ENCODE data around the gene FXYD1.

FXYD1 gene

DNA sequence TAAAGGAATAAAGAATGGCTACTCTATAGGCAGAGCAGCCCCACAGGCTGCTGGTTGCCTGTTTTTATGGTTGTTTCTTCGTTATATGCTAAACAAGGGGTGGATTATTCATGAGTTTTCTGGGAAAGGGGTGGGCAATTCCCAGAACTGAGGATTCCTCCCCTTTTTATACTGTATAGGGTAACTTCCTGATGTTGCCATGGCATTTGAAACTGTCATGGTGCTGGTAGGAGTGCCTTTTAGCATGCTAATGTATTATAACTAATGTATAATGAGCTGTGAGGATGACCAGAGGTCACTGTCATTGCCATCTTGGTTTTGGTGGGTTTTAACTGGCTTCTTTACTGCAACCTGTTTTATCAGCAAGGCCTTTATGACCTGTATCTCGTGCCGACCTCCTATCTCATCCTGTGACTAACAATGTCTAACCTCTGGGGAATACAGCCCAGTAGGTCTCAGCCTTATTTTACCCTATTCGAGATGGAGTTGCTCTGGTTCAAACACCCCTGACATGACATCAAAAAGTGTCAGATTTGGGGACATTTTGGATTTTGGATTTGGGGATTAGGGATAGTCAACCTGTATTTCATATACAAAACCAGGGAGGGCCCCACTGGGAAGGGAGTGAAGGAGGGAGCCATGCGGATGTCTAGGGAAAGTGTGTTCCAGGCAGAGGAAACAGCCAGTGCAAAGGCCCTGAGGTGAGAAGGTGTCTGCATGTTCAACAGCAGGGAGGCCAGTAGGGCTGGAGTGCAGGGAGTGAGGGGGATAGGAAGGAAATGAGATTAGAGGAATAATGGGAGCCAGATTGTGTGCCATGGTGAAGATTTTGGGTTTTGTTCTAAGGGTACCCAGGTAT, 26.8 kb downstream of the FXYD1 start:
- no peak for DNase-seq

- peak; percentile 68 for DNase-seq
These were observed 27.8 kb downstream of the FXYD1 start for GRCh38 chr19:35166100-35167063.

DNA sequence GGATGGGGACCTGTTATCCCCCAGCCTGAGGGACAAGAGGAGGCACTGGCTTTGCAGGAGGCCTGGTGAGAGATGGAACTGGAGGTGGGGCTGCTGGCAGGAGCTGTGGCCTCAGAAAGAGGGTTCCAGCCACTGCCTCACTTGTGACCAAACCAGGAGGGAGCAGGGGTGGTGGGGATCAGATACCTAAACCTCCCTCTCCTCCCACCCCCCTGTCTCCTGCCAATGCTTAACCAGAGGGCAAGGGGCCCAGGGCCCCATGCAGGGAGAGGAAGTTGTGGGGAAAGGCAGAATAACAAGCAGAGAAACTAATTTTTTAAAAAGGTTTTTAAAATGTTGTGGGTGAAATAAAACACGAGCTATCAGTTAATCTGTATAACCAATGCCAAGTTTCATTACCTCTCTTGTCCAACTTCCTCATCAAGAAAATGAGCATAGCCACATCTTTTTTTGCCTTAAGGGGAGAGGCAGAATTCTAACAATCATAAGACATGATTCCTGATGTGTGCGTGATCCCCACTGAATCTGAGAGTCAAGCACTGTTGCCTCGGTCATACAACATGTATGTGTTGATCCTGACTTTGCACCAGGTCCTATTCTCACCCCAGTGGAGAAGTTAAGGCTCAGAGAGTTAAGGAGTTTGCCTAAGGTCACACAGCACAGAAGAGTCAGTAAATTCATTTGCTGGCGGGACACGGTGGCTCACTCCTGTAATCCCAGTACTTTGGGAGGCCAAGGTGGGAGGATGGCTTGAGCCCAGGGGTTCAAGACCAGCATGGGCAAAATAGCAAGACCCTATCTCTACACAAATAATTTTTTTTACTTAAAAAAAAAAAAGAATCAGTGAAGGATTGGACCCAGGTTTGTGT, 28.9 kb downstream of the FXYD1 start:
- peak; percentile 56 for DNase-seq

DNA sequence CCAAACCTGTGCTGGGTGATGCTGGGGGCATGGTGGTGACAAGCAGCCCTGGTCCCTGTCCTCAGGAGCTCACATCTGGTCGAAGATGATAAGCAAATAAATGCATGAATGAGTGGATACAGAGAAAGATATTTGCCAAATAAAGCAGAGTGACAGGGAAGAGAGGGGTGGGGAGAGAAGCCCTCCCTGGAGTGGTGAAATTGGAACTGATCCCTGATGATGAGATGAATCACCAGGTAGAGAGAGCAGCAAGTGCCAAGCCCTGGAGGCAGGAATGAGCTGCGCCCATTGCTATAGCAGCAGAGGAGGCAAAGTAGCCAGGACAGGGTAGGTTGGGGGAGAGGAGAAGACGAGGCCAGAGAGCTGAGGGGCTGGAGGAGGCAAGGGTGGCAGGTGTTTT, 29.6 kb downstream of the FXYD1 start:
- DNase-seq, result peak; percentile 71

GRCh38 chr19:35169221-35169995, 30.8 kb downstream of the FXYD1 start:
- DNase-seq, result no peak

- no peak for DNase-seq
These were observed 31.9 kb downstream of the FXYD1 start for GRCh38 chr19:35170359-35171061.

GRCh38 chr19:35171730-35172129, 33.1 kb downstream of the FXYD1 start:
- peak; percentile 80 for DNase-seq

- DNase-seq, result no peak
These were observed 35.6 kb downstream of the FXYD1 start for GRCh38 chr19:35174226-35174625.

GRCh38 chr19:35176181-35176570, 37.6 kb downstream of the FXYD1 start:
- no peak for DNase-seq

GRCh38 chr19:35177377-35178274, 39.0 kb downstream of the FXYD1 start:
- DNase-seq, result peak; percentile 70

DNA sequence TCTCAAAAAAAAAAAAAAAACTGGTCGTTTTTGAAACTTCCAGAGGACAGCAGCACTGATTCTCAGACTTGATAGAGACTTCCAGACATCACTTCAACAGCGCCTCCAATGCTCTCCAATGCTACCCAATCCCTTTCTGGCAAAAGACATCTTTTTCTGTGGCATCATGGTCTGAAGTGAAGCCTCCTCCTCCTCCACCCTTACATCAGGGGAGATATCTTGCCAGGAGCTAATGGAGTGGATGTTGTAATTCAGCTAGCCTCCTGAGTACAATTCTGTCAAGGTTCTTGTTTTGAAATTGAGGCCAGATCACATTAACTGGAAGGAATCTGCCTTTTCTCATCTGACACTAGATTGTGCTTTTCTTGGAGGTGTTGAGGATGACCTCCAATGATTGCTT, 40.1 kb downstream of the FXYD1 start:
- DNase-seq, result no peak

DNA sequence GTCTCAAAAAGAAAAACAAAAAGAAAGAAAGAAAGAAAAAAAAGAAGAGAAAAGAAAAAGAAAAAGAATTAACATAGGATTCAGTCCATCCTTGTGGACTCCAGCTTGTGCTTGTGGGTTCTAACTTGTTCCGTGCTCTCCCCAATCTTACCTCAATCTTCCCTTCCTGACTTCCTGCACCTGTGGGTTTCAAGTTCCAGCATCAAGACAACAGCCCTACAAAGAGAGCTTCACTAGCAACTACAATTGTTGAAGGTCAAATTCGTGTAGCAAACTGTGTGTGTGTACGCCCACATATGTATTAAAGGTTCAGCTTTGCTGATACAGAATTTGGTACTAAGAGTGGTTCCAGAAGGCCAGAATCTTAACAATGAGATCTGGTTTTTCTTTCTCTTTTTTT, 41.2 kb downstream of the FXYD1 start:
- DNase-seq, result no peak

DNA sequence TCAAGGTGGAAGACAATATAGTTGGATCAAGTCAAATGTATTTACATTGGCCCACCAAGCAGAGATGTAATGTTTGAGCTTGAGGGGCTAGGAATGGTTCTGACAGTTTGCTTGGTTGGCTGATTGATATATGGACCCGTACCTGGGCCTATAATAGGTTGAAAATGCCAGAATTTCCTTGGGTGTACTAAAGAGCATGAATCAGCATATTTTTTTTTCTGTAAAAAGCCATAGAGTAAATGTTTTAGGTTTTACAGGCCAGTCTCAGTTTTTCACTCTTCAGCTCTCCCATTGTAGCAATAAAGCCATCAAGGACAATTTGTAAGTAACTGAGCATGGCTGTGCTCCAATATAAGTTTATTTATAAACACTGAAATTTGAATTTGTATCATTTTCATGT, 42.8 kb downstream of the FXYD1 start:
- DNase-seq, result no peak

GRCh38 chr19:35184267-35184666, 45.6 kb downstream of the FXYD1 start:
- no peak for DNase-seq

GRCh38 chr19:35184884-35185283, 46.3 kb downstream of the FXYD1 start:
- DNase-seq, result no peak

Measured in hematopoietic multipotent progenitor cell treated with erythropoietin and hydrocortisone succinate and interleukin-3 and kit ligand, for 6 days (in vitro differentiated cells).